SJCRH30 (cell line): Measurements from ENCODE around the gene ROBO2. TPM values are rescaled to one million over a fixed set of nuclear protein-coding genes. Genes with fewer than 3 reads are reported as not detected.

Source experiments
- DNase-seq, 2 experiments: peaks; one replicate each; pipeline ENCODE4 v3.0.0-alpha.2; 2015 to 2020
- H3K27ac ChIP-seq: fragments of 250-450 bp; sonication (Bioruptor Pico); 2 replicates; pipeline ENCODE4 v1.5.1; 2020; ENCODE audit warnings: mild to moderate bottlenecking, moderate library complexity
- H3K27me3 ChIP-seq: fragments of 250-450 bp; sonication (Bioruptor Pico); 2 replicates; pipeline ENCODE4 v1.5.1; 2020; ENCODE audit warnings: mild to moderate bottlenecking, moderate library complexity
- H3K36me3 ChIP-seq: fragments of 250-450 bp; sonication (Bioruptor Pico); 2 replicates; pipeline ENCODE4 v1.5.1; 2020; ENCODE audit warnings: mild to moderate bottlenecking, moderate library complexity
- H3K4me1 ChIP-seq: fragments of 250-450 bp; sonication (Bioruptor Pico); 2 replicates; pipeline ENCODE4 v1.5.1; 2020; ENCODE audit warnings: mild to moderate bottlenecking, moderate library complexity
- H3K4me3 ChIP-seq: fragments of 250-450 bp; sonication (Bioruptor Pico); 2 replicates; pipeline ENCODE4 v1.5.1; 2020; ENCODE audit warnings: mild to moderate bottlenecking, moderate library complexity
- H3K9me3 ChIP-seq: fragments of 250-450 bp; sonication (Bioruptor Pico); replicated peaks from 2 replicates; pipeline ENCODE4 v1.5.1; 2020; ENCODE audit warnings: mild to moderate bottlenecking, moderate library complexity
- total RNA-seq: library from RNA; depleted of rRNA; stranded (reverse); fragments of >200 nt; shearing (Covaris generic); gene quantifications from 2 replicates; pipeline ENCODE4 v1.2.3, GENCODE V29; 2014; rRNA removed

ROBO2 gene, protein sequence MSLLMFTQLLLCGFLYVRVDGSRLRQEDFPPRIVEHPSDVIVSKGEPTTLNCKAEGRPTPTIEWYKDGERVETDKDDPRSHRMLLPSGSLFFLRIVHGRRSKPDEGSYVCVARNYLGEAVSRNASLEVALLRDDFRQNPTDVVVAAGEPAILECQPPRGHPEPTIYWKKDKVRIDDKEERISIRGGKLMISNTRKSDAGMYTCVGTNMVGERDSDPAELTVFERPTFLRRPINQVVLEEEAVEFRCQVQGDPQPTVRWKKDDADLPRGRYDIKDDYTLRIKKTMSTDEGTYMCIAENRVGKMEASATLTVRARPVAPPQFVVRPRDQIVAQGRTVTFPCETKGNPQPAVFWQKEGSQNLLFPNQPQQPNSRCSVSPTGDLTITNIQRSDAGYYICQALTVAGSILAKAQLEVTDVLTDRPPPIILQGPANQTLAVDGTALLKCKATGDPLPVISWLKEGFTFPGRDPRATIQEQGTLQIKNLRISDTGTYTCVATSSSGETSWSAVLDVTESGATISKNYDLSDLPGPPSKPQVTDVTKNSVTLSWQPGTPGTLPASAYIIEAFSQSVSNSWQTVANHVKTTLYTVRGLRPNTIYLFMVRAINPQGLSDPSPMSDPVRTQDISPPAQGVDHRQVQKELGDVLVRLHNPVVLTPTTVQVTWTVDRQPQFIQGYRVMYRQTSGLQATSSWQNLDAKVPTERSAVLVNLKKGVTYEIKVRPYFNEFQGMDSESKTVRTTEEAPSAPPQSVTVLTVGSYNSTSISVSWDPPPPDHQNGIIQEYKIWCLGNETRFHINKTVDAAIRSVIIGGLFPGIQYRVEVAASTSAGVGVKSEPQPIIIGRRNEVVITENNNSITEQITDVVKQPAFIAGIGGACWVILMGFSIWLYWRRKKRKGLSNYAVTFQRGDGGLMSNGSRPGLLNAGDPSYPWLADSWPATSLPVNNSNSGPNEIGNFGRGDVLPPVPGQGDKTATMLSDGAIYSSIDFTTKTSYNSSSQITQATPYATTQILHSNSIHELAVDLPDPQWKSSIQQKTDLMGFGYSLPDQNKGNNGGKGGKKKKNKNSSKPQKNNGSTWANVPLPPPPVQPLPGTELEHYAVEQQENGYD (N-terminal part only)
- 14.0 and 14.3 TPM in 2 replicates for total RNA-seq

DNA sequence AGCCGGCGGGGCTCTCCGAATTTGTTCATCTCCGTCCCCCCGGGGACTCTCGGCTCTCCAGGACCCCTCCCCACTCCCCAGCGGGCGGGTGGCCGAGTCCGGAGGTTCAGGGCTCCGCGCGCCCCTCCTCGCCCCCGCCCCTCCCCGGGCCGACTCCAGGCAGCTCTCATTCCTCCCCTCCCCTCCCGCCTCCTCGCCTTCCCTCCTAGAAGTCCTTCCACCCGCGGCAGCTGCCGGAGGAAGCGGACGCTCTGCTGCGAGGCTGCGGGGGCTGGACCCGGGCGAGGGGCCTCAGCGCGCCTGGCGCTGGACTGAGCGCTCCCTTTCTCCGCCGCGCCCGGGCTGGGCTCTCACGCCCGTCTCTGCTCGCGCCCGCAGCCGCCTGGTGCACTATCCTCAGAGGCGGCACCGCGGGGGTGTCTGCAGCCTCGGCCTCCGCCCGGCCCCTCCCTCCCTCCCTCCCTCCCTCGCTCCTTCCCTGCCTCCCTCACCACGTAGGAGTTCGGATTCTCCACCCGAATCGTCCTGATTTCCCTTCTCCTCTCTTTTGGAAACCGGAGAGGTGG lies at the start of gene ROBO2:
TSS of gene ROBO2 (plus strand) at position 494 of the 566 bp plus-strand sequence. CDS start 687 bp downstream, outside the sequence.
- Histone ChIP-seq H3K9me3 (no peaks in the 10 kb centered on the region), H3K36me3 (no peaks in the 10 kb centered on the region), H3K4me3 (peak within 1 kb of the TSS; percentile 69), H3K27ac (peak within 1 kb of the TSS; percentile 80), H3K27me3 (no peaks in the 10 kb centered on the region), H3K4me1 (no peaks in the 10 kb centered on the region)
- DNase-seq = peak; percentile 71 to 73

DNA sequence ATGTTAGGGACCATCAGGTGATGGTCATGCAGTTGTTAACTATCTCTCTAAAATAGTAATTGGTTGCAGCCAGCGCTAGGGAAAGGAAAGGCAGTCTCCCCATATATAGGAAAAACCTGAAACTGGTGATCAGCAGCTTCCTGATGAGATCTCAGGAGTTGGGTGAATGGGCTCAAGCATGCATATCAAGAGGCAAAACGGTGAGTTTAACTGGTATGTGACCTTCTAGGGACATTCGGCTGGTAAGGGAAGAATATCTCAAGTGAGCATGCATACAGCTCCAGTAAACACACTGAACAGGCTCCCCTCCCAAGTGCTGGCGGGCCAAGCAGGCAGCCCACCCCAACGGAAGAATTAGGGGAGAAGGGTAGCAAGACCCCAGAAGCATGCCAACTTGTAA lies 49.3 kb upstream of the ROBO2 start:
- Histone ChIP-seq H3K27me3 (no peaks in the 10 kb centered on the region), H3K4me1 (peaks cover 16% of the 10 kb centered on the region), H3K27ac (no peak overlapping the region), H3K9me3 (no peaks in the 10 kb centered on the region), H3K36me3 (no peaks in the 10 kb centered on the region), H3K4me3 (no peak overlapping the region)
- no peak for DNase-seq

DNA sequence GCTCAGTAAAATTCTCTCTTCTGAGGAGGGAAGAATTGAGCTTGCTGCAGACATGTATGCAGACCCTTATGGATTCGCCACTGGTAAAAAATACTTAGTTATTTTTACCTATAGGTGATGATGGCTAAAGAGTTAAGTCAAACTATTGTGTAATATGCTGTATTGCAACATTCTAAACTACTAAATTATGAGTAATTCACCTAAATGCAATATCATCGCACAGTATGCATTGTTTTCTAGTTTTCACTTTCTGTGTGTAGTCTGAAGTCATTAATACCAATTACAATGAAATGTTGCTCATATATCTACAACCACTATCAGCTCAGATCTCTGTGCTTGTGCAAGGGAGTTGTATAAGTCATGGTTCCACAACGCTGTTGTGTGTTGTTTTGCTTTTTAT lies 48.7 kb upstream of the ROBO2 start:
- H3K27me3 ChIP-seq = no peaks in the 10 kb centered on the region
- H3K9me3 ChIP-seq = no peaks in the 10 kb centered on the region
- H3K36me3 ChIP-seq = no peaks in the 10 kb centered on the region
- H3K4me3 ChIP-seq = no peak overlapping the region
- no peak overlapping the region for H3K27ac ChIP-seq
- no peak for DNase-seq
- H3K4me1 ChIP-seq = peaks cover 13% of the 10 kb centered on the region

DNA sequence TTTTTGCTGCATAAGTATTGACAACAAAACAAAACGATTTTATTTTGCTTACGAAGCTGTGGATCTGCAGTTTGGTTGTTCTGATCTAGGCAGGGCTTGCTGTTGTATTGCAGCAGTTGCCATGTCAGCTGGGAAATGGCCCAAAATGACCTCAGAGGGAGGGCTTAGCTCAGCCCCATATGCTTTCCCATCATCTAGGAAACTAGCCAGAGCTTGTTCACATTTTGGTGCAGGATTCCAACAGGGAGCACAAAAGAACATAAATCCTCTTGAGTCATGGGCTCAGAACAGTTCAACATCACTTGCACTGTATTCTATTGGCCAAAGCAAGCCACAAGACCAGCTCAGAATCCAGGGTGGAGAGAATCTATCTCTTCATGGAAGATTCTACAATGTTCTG lies 42.2 kb upstream of the ROBO2 start:
- Histone ChIP-seq H3K4me3 (no peak overlapping the region), H3K27ac (no peak overlapping the region), H3K9me3 (no peaks in the 10 kb centered on the region), H3K4me1 (no peaks in the 10 kb centered on the region), H3K36me3 (no peaks in the 10 kb centered on the region), H3K27me3 (no peaks in the 10 kb centered on the region)
- DNase-seq = no peak

DNA sequence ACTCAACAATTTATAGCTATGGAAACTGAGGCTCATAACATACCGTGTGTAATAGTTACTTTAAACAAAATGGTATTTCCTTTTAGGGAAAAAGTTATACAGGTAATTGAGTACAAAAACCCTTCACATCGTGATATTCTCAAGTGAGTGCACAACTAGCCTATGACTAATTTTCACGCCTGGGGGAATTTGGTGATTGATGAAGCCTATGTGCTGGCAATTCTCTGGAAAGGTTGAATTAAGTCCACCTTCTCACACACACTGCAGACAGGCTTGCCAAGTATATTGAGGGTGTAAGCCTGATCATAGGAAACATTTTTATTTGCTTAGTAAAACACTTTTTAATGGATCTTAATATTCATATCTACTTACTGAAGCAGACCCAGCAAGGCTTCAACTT lies 41.3 kb upstream of the ROBO2 start:
- H3K27ac ChIP-seq = no peak overlapping the region
- no peaks in the 10 kb centered on the region for H3K27me3 ChIP-seq
- DNase-seq = no peak
- H3K9me3 ChIP-seq = no peaks in the 10 kb centered on the region
- H3K4me3 ChIP-seq = no peak overlapping the region
- no peaks in the 10 kb centered on the region for H3K36me3 ChIP-seq
- H3K4me1 ChIP-seq = no peaks in the 10 kb centered on the region

DNA sequence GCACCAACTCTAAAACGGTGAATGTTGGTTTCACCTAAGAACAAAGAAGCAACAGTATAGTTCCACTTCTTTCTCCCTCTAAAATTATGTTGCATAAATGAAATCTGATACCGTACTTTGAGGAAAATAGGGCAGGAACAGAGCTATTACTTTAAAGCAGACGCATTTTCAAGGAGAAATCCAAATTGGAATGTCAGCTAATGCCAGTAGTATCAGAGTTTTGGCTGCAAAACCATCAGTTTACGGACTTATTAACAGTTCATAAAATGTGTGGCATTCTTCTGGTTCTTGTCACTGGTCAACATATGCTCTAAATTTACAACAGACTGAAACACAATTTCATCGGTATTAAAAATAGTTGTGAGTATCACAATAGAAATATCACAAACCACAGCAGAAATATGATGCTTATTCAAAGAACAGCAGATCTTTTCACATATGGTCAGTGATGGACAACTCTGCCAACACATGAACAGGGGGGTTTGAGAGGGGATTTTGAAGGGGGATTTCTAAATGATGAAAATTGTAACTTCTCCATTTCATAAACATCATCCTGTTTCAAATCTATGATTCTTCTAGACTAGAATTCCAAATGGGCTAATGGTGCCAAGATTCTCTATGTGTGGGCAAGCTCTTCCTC lies 38.7 kb upstream of the ROBO2 start:
- no peaks in the 10 kb centered on the region for H3K36me3 ChIP-seq
- H3K9me3 ChIP-seq = no peaks in the 10 kb centered on the region
- no peaks in the 10 kb centered on the region for H3K27me3 ChIP-seq
- H3K4me1 ChIP-seq = no peaks in the 10 kb centered on the region
- DNase-seq = no peak
- H3K4me3 ChIP-seq = no peak overlapping the region
- H3K27ac ChIP-seq = no peak overlapping the region

DNA sequence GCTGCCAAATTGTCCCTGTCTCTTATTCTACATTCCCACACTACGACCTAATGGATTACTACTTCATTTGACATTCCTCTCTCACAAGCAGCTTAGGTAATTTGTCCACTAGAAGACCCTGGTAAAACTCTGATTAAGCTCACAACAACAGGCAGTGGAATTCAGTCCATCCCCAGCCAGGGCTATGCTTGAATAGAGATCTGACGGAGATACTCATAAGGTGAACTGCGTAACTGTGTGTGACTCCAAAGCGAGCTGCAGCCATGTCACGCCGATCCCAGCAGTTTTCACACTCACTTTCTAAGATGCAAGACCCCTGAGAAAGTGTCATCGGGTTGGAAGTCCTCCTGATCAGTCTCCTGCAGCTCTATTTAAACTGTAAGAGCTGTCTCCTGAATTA lies 25.7 kb upstream of the ROBO2 start:
- no peak for DNase-seq
- Histone ChIP-seq H3K9me3 (no peaks in the 10 kb centered on the region), H3K27me3 (no peaks in the 10 kb centered on the region), H3K4me1 (no peaks in the 10 kb centered on the region), H3K27ac (no peak overlapping the region), H3K4me3 (no peak overlapping the region), H3K36me3 (no peaks in the 10 kb centered on the region)

DNA sequence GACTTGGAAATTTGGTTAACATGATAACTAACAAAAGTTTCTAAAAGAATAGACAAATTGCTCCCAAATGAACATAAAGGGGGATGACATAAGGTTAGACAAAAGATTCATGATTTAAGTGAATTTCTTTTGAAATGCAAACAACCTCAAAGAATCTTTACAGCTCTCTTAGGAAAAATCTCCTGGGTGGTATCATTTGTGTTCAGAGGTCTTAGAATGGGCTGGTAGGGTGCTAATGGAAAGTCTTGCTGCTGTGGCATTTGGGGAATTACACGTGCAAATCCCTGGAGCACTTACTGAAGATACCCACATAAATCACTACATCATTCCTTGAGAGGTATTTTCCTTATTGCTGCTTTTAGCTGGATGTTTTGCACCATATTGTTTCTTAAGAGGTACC lies 14.4 kb upstream of the ROBO2 start:
- Histone ChIP-seq H3K9me3 (no peaks in the 10 kb centered on the region), H3K4me3 (no peak overlapping the region), H3K27me3 (no peaks in the 10 kb centered on the region), H3K27ac (no peak overlapping the region), H3K36me3 (no peaks in the 10 kb centered on the region), H3K4me1 (no peaks in the 10 kb centered on the region)
- DNase-seq = no peak

DNA sequence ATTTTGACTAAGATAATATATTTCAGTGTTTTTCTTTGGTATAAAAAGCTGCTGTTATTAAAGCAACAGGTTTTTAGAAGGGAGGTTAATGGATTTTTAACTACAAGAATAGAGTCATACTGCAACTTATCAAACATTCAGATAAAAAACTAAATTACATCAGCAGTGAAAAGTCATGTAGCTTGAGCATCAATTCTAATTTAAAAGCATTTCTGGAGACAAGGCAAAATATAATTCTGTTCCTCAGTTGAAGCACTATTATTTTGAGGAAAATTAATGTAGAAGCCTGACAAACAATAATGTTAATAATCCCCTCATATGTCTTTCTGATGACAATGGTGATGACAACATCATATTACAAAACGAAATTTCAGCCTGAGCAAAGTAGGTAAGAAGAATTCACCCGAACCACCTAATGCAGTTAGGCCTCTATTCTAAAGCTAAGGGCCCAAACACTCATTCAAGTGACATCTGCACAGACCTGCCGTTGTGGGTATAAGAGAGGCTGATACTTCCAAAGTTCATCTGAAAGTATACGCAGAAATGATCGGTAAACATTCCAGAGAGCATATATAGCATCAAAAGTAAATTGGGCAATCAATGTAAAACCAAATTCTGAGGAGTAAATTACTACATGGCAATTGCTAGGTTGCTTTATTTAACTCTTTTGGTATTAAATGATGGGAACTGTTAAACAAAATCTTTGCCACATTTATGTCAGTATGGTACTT lies 12.8 kb upstream of the ROBO2 start:
- no peak overlapping the region for H3K4me3 ChIP-seq

DNA sequence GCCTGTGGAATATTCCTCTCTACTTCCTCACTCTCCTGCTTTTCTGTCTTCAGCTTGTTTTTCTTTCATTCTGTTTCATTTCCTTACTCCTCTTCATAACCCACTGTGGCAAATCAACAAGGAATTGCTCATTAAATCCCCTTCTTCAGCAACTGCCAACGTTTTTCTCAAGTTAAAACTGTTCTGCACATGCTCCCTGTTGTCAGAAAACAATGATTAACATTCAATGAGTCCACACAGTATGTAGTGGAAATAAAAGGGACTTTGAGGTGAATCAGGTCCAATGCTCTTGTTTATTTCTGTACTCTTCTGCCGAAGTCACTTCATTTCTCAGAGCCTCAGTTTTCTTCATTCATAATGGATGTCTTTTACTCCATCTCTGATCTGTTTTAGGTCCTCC lies 11.9 kb upstream of the ROBO2 start:
- no peaks in the 10 kb centered on the region for H3K9me3 ChIP-seq
- no peaks in the 10 kb centered on the region for H3K27me3 ChIP-seq
- H3K27ac ChIP-seq = no peak overlapping the region
- no peaks in the 10 kb centered on the region for H3K36me3 ChIP-seq
- no peak overlapping the region for H3K4me3 ChIP-seq
- no peaks in the 10 kb centered on the region for H3K4me1 ChIP-seq
- DNase-seq = no peak

More for the DNA sequence above, 12.8 kb upstream of the ROBO2 start:
- Histone ChIP-seq H3K27me3 (no peaks in the 10 kb centered on the region), H3K4me1 (no peaks in the 10 kb centered on the region), H3K9me3 (no peaks in the 10 kb centered on the region), H3K36me3 (no peaks in the 10 kb centered on the region), H3K27ac (no peak overlapping the region)
- no peak for DNase-seq

DNA sequence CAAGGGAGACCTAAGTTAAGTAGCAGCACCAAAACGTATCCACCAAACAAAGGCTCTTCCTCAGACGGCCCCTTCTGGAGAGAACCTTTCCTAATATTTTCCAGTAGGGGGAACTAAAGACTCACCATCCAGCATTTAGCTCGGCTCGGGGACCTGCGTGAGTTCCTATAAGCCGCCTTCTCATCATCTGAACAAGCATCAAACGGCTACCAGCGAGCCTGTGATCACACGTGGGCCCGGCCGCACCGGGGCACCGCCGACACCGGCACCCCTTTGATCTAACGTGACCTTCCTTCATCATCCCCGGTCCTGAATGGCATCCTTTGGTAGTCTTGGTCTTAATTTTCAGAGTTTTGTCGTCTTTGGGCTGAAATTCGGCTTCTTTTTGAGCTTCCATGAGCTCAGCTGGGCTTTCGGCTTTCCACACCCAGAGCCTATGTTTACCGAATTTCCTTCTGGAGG lies 1.4 kb upstream of the ROBO2 start:
- Histone ChIP-seq H3K4me3 (peak overlapping the region; percentile 69), H3K36me3 (no peaks in the 10 kb centered on the region), H3K27me3 (no peaks in the 10 kb centered on the region), H3K4me1 (no peaks in the 10 kb centered on the region), H3K9me3 (no peaks in the 10 kb centered on the region), H3K27ac (peak overlapping the region; percentile 80)
- DNase-seq = peak; percentile 65 to 85

DNA sequence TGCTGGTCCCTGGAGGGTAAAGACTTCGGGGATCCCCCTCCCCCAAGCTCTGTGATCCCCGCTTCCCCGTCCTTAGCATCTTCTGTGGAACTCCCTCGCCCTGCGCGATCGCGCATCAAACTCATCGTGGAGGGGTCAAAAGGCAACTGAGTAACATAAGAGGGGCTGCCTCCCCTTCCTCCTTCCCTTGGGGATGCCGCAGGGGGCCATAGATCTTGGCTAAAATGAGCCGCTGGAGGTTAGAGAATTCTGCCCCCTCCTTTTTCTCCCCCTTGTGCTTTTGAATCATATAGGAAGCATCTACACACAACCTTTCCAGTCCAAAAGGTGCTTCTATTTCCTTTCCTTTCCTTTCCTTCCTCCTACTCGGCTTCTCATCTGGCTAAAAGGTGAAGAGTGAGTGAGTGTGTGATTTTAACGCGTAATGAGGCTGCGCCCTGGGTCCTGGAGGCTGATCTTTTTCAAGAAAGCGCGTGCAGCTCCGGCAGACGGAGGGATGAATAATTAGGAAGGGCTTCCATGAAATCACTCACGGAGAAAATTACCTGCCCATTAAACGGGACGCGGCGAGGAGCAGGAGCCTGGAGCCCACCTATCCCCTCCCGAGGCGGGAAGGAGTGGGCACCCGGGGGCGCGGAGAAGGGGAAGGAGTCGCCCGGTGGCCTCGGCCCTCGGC lies 831 bp upstream of the ROBO2 start:
- Histone ChIP-seq H3K27ac (peak overlapping the region; percentile 80), H3K4me3 (peak overlapping the region; percentile 69), H3K9me3 (no peaks in the 10 kb centered on the region), H3K36me3 (no peaks in the 10 kb centered on the region), H3K4me1 (no peaks in the 10 kb centered on the region), H3K27me3 (no peaks in the 10 kb centered on the region)
- DNase-seq = peak; percentile 9 to 53

DNA sequence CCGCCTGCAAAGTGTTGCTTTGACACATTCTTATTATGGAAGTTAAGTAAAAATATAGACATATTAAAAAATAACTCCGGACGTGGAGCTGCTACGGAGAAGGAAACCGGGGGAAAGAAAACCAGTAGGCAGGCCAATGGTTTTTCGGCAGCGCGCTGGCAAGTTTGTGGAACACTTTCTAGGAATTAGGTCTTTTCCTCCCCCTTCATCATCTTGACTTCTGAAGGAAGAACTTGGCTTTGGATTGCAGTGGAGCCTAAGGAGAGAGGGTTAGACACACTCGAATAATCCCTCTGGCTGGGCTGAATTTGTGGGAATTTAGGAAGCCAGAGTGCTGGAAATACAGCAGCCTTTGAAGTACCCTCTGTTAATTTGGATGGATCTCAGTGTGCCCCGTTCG lies 317 bp downstream of the ROBO2 start:
- H3K4me1 ChIP-seq = no peaks in the 10 kb centered on the region
- H3K4me3 ChIP-seq = peak overlapping the region; percentile 69
- no peaks in the 10 kb centered on the region for H3K9me3 ChIP-seq
- DNase-seq = peak in 1 of 2 experiments; percentile 30
- peak overlapping the region; percentile 80 for H3K27ac ChIP-seq
- H3K36me3 ChIP-seq = no peaks in the 10 kb centered on the region
- no peaks in the 10 kb centered on the region for H3K27me3 ChIP-seq
